ENCODE results near the gene CDK17. TPM values are rescaled to one million over a fixed set of nuclear protein-coding genes. Genes with fewer than 3 reads are reported as not detected.
A peak's percentile ranks its signal among the peaks of the same experiment; 100 is the strongest.
"Not testable (repeated sequence)": the region's sequence is repeated elsewhere in the genome, so short reads cannot be mapped to it uniquely, and the experiment has no call there.

The CDK17 gene
- 124 TPM for total RNA-seq (ENCODE audit: insufficient read depth, low replicate concordance)

DNA sequence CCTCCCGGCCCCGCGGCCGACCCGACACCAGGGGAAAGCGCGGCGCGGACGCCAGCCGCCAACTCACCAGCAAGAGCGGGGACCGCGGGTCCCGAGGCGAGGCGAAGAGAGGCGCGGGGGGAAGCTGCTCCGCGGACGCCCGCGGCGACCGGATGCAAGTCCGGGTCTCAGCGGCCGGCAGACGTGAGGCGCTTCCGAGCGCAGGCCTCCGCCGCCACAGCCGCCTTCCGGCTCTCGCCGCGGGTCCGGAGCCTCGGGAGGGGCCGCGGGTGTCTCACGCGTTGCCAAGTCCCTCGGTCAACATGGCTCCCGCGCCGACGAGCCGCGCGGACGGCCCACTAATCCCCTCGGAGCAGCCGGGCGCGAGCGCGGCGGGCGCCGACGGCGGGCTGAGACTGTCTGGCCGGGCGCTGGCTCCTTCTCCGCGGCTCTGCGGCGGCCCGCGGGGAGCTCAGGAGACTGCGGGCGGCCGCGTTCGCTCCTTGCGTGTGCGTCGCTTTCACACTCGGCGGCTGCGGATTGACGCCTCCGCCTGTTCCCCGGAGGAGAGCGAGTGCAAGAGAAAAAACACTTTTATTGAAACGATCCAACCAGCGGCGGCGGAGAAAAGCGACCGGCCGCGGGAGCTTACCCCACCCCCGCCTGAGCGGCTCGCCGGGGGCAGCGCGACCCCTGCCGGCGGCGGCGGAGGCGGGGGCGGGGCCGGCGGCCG, at the start of gene CDK17:
Gene CDK17 (minus strand): TSS at position 521 of the 712 bp plus-strand sequence. CDS start 65,603 bp downstream, outside the sequence.
- peak; percentile 89 for DNase-seq (ENCODE audit: low spot score)

DNA sequence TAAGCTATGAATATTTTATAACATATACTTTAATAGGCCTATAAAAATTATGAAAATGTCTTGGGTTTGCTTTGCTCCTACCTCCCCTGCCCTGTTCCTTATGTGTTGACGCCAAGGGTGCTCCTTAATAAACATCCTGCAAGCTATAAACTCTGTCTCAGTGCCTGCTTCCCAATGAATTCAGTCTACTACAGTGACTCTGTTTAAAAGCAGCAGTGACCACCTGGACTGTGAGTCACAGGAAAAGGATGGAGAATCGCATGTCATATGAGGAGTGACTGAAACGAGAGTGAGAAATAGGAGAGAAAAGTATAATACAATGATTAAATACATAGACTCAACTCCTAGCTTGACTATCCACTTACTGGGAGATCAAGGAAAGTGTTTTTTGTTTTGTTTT, 48.1 kb upstream of the CDK17 start:
- no peak for DNase-seq (ENCODE audit: low spot score)

DNA sequence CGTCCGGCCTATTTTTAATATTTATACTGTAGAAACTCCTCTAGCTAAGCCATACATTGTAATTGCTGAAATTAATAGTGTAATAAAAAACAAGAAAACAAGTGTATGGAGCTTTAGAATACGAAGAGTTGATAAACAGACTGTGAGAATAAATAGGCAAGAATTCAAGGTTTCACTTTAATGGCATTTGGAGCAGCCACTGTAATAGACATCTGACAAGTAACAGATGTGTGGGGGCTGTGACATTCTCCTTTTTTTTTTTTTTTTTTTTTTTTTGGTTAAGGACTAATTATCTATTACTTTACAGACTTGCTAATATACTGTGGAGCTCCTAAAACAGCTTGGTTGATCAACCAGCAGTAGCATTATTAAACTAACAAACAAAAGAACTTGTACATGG, 47.0 kb upstream of the CDK17 start:
- no peak for DNase-seq (ENCODE audit: low spot score)

DNA sequence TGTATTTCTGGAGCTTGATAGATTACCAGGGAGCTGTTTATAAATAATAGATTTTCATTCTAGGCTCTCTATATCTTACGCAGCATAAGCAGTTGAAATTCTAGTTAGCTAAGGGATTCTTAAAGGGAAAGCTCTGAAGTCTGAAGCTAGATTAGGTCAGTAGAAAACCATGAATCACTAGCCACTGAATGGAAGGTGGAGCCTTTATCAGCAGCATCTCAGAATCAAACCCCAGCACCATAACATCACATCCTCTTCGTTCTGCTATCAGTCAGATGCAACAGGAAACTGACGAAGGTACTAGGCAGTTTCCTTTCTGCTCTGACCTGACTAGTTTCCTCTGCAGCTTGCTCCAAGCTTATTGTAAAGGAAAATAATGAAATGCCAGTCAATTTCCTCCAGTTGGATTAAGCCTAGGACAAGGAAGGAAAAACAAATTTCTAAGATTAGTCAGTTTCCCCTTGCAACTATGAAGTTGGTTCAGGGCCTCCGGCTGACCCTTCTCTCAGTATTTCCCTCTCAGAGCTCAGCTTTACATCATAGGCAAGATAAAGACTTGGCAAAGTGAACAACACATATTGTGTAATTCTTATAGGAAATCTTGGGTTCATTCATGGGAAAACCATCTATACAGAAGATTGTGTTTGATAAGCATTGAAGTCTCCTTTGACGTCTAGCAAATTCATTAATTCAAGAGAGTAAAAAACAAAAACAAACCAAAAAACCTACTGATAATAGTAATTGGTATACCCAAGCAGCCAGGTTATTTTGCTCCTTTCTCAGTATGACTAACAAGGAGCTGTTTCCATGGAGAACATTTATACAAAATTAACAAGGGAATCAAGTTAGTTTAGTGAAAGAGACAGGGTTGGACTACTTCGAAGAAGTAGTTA, 45.7 kb upstream of the CDK17 start:
- DNase-seq (ENCODE audit: low spot score) = peak; percentile 74

DNA sequence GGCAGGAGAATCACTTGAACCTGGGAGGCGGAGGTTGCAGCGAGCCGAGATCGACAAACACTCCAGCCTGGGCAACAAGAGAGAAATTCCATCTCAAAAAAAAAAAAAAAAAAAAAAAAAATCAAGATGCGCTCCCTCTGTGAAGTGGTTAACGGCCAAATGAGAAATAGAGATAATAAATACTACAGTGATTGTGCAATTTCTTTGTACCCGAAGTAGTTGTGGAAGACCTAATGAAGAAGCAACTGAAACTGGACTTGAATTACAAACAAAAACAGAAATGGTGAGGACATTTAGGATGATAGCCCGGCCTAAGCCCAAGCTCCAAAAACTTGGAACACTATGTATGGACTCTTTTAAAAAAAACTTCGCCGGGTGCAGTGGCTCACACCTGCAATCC, 44.2 kb upstream of the CDK17 start:
- DNase-seq (ENCODE audit: low spot score) = no peak

DNA sequence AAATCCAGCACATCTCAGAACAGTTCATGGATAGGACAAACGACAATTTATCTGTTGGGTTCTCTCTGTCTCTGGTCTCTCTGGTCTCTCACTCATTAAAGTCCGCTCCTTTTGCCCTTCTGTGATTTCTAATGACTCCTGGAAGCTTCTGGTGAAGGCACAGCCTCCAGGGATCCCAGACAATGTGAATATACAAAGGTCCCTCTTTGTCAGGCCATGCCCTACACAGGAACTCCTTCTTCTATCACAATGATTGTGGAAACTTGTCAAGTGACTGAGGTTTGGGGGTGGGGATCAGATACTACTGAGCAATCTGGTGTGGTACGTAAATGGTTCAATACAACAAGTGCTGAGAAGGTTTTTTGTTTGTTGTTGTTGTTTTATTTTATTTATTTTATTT, 42.7 kb upstream of the CDK17 start:
- DNase-seq (ENCODE audit: low spot score) = no peak

DNA sequence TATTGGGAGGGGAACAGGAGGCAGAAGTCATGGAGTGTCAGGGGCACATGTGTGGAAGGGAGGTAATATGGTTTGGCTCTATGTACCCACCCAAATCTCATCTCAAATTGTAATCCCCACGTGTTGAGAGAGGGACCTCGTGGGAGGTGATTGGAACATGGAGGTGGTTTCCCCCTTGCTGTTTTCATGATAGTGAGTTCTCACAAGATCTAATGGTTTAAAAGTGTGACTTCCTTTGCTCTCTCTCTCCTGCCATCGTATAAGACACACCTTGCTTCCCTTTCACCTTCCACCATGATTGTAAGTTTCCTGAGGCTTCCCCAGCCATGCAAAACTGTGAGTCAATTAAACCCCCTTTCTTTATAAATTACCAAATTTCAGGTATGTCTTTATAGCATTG, 41.6 kb upstream of the CDK17 start:
- DNase-seq (ENCODE audit: low spot score) = no peak

DNA sequence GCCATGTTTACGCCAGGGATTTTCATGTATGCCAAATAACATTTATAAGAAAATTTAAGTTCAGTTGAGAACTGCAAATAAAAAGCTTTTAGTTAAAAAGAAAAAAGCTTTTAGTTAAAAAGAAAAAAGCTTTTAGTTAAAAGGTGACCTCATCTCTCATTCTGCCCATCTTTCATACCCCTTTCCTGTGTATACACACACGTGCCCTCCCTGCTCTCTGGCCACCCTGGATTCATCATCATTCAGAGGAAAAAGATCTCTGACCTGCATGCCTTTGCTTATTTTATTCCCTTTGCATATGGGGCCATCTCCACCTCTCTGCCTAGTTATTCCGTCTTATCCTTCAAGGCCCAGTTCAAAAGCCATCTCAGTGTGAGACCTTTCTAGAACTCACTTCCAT, 38.1 kb upstream of the CDK17 start:
- no peak for DNase-seq (ENCODE audit: low spot score)

DNA sequence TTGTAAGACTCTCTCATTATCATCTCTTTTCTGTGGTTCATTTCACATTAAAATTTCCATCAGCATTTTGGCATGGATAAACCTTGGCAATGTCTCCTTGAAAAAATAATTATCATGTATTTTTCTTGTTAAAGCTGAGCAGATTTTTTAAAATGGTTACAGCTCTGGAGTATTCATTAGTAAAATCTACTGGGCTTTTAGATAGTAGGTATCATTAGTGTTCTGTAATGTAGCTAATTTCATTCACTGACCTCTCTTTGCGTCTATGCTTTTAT, 36.9 kb upstream of the CDK17 start:
- no peak for DNase-seq (ENCODE audit: low spot score)

DNA sequence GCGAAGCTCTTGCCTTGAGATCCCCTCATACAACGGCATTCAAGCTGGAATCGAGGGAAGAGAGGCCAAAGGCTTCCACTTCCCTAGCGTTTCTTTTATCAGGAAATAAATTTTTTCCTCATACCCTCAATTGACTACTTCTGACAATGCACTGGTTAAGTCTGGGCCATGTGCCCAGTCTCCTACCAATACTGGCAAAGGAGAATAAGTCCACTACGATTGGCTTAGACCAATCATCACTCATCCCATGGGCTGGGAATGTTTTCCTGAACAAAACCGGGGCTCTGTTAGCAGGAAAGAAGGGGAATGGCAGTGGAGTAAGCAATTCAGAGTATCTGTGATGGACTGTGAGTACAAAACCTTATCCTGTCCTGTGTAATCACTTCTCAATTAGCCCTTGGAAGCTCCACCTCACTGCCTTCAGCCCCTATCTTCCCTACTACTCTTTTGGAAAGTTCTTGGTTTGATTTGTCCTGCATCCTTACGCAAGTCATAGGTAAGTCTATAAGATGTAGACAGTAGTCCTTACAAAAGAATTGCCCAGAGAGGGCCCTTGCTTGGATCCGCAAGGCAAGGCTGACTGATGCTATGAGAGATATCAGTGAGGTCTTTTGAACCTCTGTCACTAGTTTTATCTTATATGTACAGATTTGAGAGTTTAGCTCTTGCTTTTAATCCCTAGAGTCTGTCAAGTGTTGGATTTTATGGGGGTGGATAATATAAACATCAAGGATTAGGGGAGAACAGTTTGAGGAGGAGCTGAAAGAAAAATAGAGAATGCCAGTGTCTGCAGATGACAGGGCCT, 36.3 kb upstream of the CDK17 start:
- no peak for DNase-seq (ENCODE audit: low spot score)

DNA sequence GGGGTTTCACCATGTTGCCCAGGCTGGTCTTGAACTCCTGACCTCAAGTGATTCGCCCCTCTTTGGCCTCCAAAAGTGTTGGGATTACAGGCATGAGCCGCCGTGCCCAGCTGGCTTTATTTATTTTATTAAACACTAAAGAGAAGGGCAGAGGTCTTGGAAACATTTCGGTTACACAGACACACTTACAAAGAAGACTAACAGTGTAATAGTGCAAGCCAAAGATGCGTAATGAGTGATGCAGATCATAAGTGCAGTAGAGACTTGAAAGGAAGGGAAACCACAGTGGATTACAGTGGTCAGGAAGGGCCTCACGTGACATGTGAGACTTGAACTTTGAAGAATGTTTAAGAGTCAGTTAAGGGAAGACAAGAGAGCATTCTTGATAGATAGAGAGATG, 33.9 kb upstream of the CDK17 start:
- no peak for DNase-seq (ENCODE audit: low spot score)

DNA sequence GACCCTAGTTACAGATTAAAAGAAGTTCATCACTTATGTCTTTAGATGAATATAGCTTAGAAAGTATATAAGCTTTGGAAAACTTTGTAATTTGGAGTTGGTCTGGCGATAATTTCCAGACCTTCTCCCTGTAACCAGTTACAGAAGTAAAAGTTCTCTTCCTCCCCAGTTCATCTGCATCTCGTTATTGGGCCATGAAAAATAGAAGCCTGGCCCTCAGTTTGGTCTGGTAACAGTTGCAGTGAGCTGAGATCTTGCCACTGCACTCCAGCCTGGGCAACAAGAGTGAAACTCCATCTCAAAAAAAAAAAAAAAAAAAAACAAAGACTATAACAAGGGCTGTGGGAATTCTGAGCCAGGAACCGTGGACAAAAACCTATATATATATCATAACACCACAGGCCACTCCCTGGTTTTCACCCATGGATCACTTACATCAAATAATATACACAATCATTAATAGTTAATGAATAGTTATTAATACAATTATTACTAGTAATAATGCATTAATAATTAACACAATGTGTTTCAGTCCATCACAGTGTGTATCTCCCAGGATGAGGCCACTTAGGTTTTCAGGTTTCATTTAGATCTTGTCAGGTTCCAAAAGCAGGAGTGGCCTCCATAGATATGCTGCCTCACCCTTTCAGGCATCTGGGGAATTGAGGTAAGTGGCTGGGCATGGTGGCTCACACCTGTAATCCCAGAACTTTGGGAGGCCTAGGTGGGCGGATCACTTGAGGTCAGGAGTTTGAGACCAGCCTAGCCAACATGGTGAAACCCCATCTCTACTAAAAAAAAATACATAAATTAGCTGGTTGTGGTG, 32.5 kb upstream of the CDK17 start:
- DNase-seq (ENCODE audit: low spot score) = not testable (repeated sequence)

DNA sequence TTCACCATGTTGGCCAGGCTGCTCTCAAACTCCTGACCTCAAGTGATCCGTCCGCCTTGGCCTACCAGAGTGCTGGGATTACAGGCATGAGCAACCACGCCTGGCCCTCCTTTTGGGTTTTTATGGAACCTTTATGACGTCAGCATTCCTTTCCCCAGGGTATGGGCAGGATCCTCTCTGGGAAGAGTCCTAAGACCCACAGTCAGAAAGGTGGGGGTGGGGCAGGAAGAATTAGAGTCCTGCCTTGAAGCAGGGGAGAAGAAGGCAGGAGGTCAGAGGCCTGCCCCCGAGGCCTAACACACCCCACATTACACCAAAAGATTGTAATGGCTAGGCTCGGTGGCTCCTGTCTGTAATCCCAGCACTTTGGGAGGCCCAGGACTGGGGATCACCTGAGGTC, 30.8 kb upstream of the CDK17 start:
- no peak for DNase-seq (ENCODE audit: low spot score)

DNA sequence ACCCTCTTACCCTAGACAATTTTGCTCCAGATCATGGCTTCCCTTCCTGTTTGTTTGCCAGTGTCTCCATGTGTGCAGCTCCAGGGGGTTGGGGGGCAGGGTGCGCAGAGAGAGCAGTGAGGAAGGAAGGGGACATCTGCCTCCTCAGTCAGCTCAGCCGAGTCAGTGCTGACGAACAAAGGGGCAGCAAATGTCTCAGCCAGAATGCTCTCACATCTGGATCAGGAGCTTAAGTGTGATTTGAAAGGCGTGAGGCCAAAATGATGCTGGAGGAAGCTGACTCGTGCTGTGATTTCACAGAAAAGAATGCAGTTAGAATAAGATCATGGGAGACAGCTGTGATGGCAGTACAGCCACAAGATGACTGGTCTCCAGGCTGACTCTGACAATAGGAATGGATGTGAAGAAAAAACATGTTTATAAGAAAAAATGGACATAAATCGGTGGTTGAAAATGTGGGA, 27.1 kb upstream of the CDK17 start:
- peak; percentile 97 for DNase-seq (ENCODE audit: low spot score)

DNA sequence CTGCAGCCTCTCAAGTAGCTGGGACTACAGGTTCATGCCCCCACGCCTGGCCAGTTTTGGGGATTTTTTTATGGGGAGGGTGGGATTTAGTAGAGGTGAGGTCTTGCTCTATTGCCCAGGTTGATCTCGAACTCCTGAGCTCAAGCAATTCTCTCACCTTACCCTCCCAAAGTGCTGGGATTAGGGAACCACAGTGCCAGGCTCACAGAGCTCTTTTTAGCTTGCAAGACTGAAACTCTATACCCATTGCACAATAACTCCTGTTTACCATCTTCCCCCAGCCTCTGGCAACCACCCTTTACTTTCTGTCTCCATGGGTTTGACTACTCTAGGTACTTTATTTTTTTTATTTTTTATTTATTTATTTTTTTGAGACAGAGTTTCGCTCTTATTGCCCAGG, 25.7 kb upstream of the CDK17 start:
- no peak for DNase-seq (ENCODE audit: low spot score)

DNA sequence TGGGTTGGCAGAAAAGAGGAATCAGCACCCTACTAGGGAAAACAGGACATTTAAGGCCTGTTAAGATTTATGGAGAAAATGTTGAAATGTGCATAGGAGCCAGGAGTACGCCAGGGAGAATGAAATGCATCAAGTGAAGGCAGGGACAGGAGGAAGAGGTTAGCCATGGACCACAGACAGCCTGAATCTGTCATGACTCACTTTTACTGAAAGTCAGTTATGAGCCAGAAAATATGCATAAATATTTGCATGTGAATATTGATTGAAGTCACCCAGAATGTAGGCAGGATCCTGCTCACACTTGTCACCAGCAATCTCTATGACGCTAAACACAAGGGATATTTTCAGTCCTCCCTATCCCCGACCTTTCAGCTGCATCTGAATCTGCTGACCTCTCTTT, 25.1 kb upstream of the CDK17 start:
- DNase-seq (ENCODE audit: low spot score) = peak; percentile 51

DNA sequence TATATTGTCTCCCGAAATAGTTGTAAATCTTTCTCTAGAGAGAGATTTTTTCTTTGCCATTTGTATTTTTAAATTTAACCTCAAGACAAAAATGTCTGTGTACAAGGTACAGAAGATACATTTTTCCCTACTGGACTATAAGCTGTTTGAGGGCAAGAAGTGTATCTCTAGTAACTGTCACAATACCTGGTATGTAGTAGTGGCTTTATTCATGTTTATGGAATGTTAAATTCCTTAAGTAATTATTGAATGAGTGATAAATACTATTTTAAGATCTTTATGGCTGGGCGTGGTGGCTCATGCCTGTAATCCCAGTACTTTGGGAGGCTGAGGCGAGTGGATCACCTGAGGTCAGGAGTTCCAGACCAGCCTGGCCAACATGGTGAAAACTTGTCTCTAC, 24.4 kb upstream of the CDK17 start:
- no peak for DNase-seq (ENCODE audit: low spot score)

DNA sequence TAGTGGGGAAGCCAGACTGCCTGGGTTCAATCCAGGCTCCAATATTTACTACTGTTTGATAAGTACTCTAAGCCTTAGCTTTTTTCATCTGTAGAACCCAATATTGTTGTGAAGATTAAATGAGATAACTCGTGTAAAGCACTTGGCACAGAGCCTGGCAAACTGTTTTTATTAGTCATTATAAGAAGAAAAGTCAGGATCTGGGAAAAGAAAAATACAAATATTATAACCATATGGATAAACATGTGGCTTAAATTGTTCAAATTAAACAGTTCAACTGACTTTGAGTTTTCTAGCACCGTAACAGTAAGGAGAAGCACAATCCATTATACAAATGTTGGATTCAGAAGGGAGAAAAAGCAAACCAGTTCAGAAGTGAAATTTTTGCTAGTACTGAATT, 22.0 kb upstream of the CDK17 start:
- DNase-seq (ENCODE audit: low spot score) = peak; percentile 38

DNA sequence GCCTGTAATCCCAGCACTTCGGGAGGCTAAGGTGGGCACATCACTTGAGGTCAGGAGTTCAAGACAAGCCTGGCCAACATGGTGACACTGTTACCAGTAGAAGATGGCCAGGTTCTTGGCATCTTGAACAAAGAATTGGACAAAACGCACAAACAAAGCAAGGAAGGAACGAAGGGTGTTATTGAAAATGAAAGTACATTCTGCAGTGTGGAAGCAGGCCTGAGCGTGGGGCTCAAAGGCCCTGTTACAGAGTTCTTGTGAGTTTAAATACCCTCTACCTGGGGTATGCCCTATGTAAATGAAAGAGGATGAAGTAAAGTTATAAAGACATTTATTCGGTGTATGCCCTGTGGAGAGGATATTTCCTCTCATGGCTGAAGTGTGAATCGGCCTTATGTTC, 20.8 kb upstream of the CDK17 start:
- DNase-seq (ENCODE audit: low spot score) = no peak

DNA sequence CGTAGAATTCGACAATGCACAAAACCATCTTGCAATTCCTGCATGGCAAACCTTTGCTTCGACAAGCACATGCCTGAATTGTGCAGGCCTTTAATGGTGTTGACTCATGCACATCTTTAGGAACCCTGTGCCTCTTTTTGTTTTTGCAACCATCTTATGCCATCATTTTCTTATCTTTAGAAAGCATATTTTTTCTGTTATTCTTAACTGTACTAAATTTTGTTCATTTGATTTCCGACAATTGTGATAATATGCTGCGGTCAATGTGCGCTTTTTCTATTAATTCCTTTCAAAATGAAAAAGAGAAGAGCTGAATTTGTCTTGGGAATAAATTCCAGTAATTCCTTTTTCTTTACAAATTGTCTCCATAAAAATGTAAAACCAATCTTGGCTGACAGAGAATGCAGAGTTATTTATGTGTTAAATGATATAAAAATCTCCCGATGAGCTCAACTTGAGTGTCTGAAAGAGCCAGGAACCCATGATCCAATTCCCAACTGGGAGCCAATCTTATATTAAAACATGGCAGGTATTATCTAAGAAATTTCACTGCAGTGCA, 20.1 kb upstream of the CDK17 start:
- no peak for DNase-seq (ENCODE audit: low spot score)
